Breast epithelium (tissue), 3 donors: ENCODE results near the gene ZNF813.

Experiments
- POLR2A ChIP-seq: fragments of 450-650 bp; IDR thresholded peaks from one replicate; pipeline ENCODE4 v1.6.1; 2016; ENCODE audit warnings: antibody characterized with exemption, mild to moderate bottlenecking, moderate library complexity
- TF ChIP-seq, protein P1 (sequence below), 3 donors: fragments of 450-650 bp; IDR thresholded peaks; one replicate each; pipeline ENCODE4 v1.5.1; 2016 to 2017; ENCODE audit warnings: antibody characterized with exemption in 3 of 3, mild to moderate bottlenecking in 3 of 3, moderate library complexity in 3 of 3

GRCh38 chr19:53520163-53520546 lies 52.6 kb downstream of the ZNF813 start:
- TF ChIP-seq, protein P1, sequence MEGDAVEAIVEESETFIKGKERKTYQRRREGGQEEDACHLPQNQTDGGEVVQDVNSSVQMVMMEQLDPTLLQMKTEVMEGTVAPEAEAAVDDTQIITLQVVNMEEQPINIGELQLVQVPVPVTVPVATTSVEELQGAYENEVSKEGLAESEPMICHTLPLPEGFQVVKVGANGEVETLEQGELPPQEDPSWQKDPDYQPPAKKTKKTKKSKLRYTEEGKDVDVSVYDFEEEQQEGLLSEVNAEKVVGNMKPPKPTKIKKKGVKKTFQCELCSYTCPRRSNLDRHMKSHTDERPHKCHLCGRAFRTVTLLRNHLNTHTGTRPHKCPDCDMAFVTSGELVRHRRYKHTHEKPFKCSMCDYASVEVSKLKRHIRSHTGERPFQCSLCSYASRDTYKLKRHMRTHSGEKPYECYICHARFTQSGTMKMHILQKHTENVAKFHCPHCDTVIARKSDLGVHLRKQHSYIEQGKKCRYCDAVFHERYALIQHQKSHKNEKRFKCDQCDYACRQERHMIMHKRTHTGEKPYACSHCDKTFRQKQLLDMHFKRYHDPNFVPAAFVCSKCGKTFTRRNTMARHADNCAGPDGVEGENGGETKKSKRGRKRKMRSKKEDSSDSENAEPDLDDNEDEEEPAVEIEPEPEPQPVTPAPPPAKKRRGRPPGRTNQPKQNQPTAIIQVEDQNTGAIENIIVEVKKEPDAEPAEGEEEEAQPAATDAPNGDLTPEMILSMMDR (IDR thresholded peaks at IDR 0.05) = no peak
- no peak for TF ChIP-seq POLR2A
